ENCODE measurements around the gene ALK.

DNA sequence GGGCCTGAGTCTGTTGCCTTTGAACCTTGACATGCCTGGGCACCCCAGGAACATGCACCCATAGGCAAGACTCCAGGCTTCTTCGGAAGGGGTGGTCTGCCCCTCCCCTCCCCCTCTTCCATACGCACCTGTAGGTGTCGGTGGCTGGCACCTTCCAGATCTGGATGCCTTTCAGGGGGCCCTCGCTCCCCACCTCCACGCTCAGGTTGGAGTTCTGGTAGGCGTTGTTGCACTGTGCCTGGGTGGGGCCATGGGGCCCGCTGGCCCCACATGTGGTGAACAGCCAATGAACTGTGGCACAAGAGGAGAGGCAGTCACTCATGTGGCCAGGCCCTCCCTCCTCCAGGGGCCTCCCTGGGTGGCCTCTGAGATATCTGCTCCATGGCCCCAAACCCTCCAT is 670.4 kb downstream of the ALK start:
- TF ChIP-seq, protein P1, sequence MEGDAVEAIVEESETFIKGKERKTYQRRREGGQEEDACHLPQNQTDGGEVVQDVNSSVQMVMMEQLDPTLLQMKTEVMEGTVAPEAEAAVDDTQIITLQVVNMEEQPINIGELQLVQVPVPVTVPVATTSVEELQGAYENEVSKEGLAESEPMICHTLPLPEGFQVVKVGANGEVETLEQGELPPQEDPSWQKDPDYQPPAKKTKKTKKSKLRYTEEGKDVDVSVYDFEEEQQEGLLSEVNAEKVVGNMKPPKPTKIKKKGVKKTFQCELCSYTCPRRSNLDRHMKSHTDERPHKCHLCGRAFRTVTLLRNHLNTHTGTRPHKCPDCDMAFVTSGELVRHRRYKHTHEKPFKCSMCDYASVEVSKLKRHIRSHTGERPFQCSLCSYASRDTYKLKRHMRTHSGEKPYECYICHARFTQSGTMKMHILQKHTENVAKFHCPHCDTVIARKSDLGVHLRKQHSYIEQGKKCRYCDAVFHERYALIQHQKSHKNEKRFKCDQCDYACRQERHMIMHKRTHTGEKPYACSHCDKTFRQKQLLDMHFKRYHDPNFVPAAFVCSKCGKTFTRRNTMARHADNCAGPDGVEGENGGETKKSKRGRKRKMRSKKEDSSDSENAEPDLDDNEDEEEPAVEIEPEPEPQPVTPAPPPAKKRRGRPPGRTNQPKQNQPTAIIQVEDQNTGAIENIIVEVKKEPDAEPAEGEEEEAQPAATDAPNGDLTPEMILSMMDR (conservative IDR thresholded peaks at IDR 0.05; ENCODE audit: low read depth, low read length) = no peak
- no peak for TF ChIP-seq EZH2 (IDR thresholded peaks at IDR 0.05; ENCODE audit: borderline replicate concordance, low read depth, low read length, poor library complexity, severe bottlenecking)

Data from A673 (cell line).